Measurements from ENCODE around the gene TPI1.
A peak's percentile ranks its signal among the peaks of the same experiment; 100 is the strongest.

TPI1 gene

GRCh38 chr12:6912164-6912935, 45.0 kb downstream of the TPI1 start:
- H3K9me3 ChIP-seq (ENCODE audit: control insufficient read depth, insufficient read depth, low read length), result no peaks in the 10 kb centered on the region
- no peak overlapping the region for H3K4me3 ChIP-seq (ENCODE audit: low read length)
- H3K79me2 ChIP-seq (ENCODE audit: control insufficient read depth, low read length), result no peaks in the 10 kb centered on the region
- no peaks in the 10 kb centered on the region for H4K20me1 ChIP-seq (ENCODE audit: control insufficient read depth, insufficient read depth, low read depth, low read length)
- no peaks in the 10 kb centered on the region for H3F3A ChIP-seq (ENCODE audit: control insufficient read depth, insufficient read depth)
- H3K27ac ChIP-seq (ENCODE audit: low read depth, low read length), result no peak overlapping the region
- peaks cover 58% of the 10 kb centered on the region for H3K27me3 ChIP-seq (ENCODE audit: control insufficient read depth, low read length)
- peaks cover 18% of the 10 kb centered on the region for H3K4me1 ChIP-seq (ENCODE audit: control insufficient read depth, low read length)
- no peaks in the 10 kb centered on the region for H3K36me3 ChIP-seq (ENCODE audit: control insufficient read depth, low read length)
- no peak for TF ChIP-seq EZH2phosphoT487 (IDR thresholded peaks at IDR 0.05; ENCODE audit: borderline replicate concordance, low read length)
- TF ChIP-seq, protein P1, sequence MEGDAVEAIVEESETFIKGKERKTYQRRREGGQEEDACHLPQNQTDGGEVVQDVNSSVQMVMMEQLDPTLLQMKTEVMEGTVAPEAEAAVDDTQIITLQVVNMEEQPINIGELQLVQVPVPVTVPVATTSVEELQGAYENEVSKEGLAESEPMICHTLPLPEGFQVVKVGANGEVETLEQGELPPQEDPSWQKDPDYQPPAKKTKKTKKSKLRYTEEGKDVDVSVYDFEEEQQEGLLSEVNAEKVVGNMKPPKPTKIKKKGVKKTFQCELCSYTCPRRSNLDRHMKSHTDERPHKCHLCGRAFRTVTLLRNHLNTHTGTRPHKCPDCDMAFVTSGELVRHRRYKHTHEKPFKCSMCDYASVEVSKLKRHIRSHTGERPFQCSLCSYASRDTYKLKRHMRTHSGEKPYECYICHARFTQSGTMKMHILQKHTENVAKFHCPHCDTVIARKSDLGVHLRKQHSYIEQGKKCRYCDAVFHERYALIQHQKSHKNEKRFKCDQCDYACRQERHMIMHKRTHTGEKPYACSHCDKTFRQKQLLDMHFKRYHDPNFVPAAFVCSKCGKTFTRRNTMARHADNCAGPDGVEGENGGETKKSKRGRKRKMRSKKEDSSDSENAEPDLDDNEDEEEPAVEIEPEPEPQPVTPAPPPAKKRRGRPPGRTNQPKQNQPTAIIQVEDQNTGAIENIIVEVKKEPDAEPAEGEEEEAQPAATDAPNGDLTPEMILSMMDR (IDR thresholded peaks at IDR 0.05; ENCODE audit: low read depth, low read length, poor library complexity, severe bottlenecking), result no peak
- no peak overlapping the region for H3K4me2 ChIP-seq (ENCODE audit: low read length)
- H3K9me2 ChIP-seq (replicated peaks; ENCODE audit: control insufficient read depth, low read length), result no peaks in the 10 kb centered on the region

GRCh38 chr12:6914246-6914946, 47.1 kb downstream of the TPI1 start, which contains the start of gene ENO2:
Gene ENO2 (plus strand): TSS chr12:6914580. CDS start chr12:6915833, 1,253 bp downstream.
- Histone ChIP-seq H4K20me1 (ENCODE audit: control insufficient read depth, insufficient read depth, low read depth, low read length) (no peaks in the 10 kb centered on the region), H3K27me3 (ENCODE audit: control insufficient read depth, low read length) (peaks cover 60% of the 10 kb centered on the region), H3K79me2 (ENCODE audit: control insufficient read depth, low read length) (no peaks in the 10 kb centered on the region), H3K36me3 (ENCODE audit: control insufficient read depth, low read length) (no peaks in the 10 kb centered on the region), H3K9me2 (replicated peaks; ENCODE audit: control insufficient read depth, low read length) (no peaks in the 10 kb centered on the region), H3F3A (ENCODE audit: control insufficient read depth, insufficient read depth) (no peaks in the 10 kb centered on the region), H3K9me3 (ENCODE audit: control insufficient read depth, insufficient read depth, low read length) (no peaks in the 10 kb centered on the region), H3K4me3 (ENCODE audit: low read length) (peak within 1 kb of the TSS; percentile 65), H3K4me1 (ENCODE audit: control insufficient read depth, low read length) (peaks cover 18% of the 10 kb centered on the region), H3K27ac (ENCODE audit: low read depth, low read length) (no peak within 1 kb of the TSS), H3K4me2 (ENCODE audit: low read length) (peak within 1 kb of the TSS; percentile 72)
- TF ChIP-seq EZH2phosphoT487 (IDR thresholded peaks at IDR 0.05; ENCODE audit: borderline replicate concordance, low read length), result peak; percentile 53; the same call in 1 of the 2 replicates
- TF ChIP-seq, protein P1 (IDR thresholded peaks at IDR 0.05; ENCODE audit: low read depth, low read length, poor library complexity, severe bottlenecking), result no peak

- Histone ChIP-seq H3K4me3 (ENCODE audit: low read length) (peak overlapping the region; percentile 65), H3F3A (ENCODE audit: control insufficient read depth, insufficient read depth) (no peaks in the 10 kb centered on the region), H3K79me2 (ENCODE audit: control insufficient read depth, low read length) (no peaks in the 10 kb centered on the region), H3K9me3 (ENCODE audit: control insufficient read depth, insufficient read depth, low read length) (no peaks in the 10 kb centered on the region), H3K4me1 (ENCODE audit: control insufficient read depth, low read length) (peaks cover 18% of the 10 kb centered on the region), H3K9me2 (replicated peaks; ENCODE audit: control insufficient read depth, low read length) (no peaks in the 10 kb centered on the region), H4K20me1 (ENCODE audit: control insufficient read depth, insufficient read depth, low read depth, low read length) (no peaks in the 10 kb centered on the region), H3K4me2 (ENCODE audit: low read length) (peak overlapping the region; percentile 72), H3K36me3 (ENCODE audit: control insufficient read depth, low read length) (no peaks in the 10 kb centered on the region), H3K27ac (ENCODE audit: low read depth, low read length) (no peak overlapping the region), H3K27me3 (ENCODE audit: control insufficient read depth, low read length) (peaks cover 66% of the 10 kb centered on the region)
- TF ChIP-seq, protein P1 (IDR thresholded peaks at IDR 0.05; ENCODE audit: low read depth, low read length, poor library complexity, severe bottlenecking), result no peak
- TF ChIP-seq EZH2phosphoT487 (IDR thresholded peaks at IDR 0.05; ENCODE audit: borderline replicate concordance, low read length), result peak; percentile 94
Measured at GRCh38 chr12:6914947-6915788, 47.8 kb downstream of the TPI1 start.

Measured in DOHH2 (cell line).